GM12878 (cell line): ENCODE results near the gene MACF1. TPM values are rescaled to one million over a fixed set of nuclear protein-coding genes. Genes with fewer than 3 reads are reported as not detected.

Source experiments
- ATAC-seq: fragments of 200-7000 bp; cut with Tn5 transposase; 3 replicates; pipeline ENCODE4 v1.9.1; 2020; ENCODE audit warnings: mild to moderate bottlenecking, moderate library complexity
- BruUV-seq: library from RNA; stranded (reverse); fragments of 400-500 nt; replicated peaks from 2 replicates; lab custom pipeline; 2021; lab: Mats Ljungman, UMichigan
- CTCF ChIA-PET: fragments of 300-600 bp; sonication (Branson Sonifier 250); formaldehyde crosslinking; extraction: SDS; loops from one replicate; lab custom pipeline; 2021; ENCODE audit warnings: inconsistent platforms; lab: Yijun Ruan, JAX
- POLR2A ChIA-PET: fragments of 350-600 bp; formaldehyde crosslinking; extraction: SDS; loops from one replicate; lab custom pipeline; 2021; ENCODE audit warnings: inconsistent platforms; lab: Charles Lee
- RAD21 ChIA-PET: fragments of 300-600 bp; sonication (Branson Sonifier 250); formaldehyde crosslinking; loops from one replicate; lab custom pipeline; 2023; ENCODE audit warnings: antibody characterized with exemption; ENCODE audit not compliant: unreplicated experiment; lab: Charles Lee
- SMC1A ChIA-PET: fragments of 300-600 bp; sonication (Branson Sonifier 250); formaldehyde crosslinking; loops from one replicate; lab custom pipeline; 2023; ENCODE audit not compliant: unreplicated experiment, uncharacterized antibody; lab: Charles Lee
- DNase-seq: peaks from one replicate; pipeline ENCODE4 v3.0.0-alpha.2; 2011; ENCODE audit warnings: low read depth, low spot score
- FAIRE-seq: peaks from 3 replicates; lab custom pipeline; 2011; peaks lifted over from hg19 to GRCh38; lab: Jason Lieb, UNC
- H2AFZ ChIP-seq: 2 replicates; pipeline ENCODE4 v1.6.0; 2011; ENCODE audit warnings: low read depth, low read length, control low read depth; ENCODE audit not compliant: control insufficient read depth
- H3K27ac ChIP-seq: 2 replicates; pipeline ENCODE4 v1.5.1; 2011; ENCODE audit warnings: control low read depth; ENCODE audit not compliant: control insufficient read depth, insufficient read depth
- H3K27me3 ChIP-seq, 2 experiments: replicated peaks in 1 of 2; 2 replicates each; pipeline versions ENCODE4 v1.6.0 to v1.6.1; 2011; ENCODE audit warnings: low read length in 1 of 2; ENCODE audit not compliant: control insufficient read depth in 2 of 2, insufficient read depth in 2 of 2
- H3K36me3 ChIP-seq, 2 experiments: 2 replicates each; pipeline ENCODE4 v1.5.1; 2011; ENCODE audit warnings: low read length in 1 of 2; ENCODE audit not compliant: control insufficient read depth in 2 of 2, insufficient read depth in 2 of 2
- H3K4me1 ChIP-seq: 2 replicates; pipeline ENCODE4 v1.6.1; 2011; ENCODE audit warnings: mild to moderate bottlenecking, low read length, moderate library complexity, mixed read lengths; ENCODE audit not compliant: control insufficient read depth, insufficient read depth
- H3K4me2 ChIP-seq: 2 replicates; pipeline ENCODE4 v1.6.0; 2011; ENCODE audit warnings: control low read depth; ENCODE audit not compliant: control insufficient read depth, insufficient read depth
- H3K4me3 ChIP-seq: fragments of 200-600 bp; sonication (generic); 2 replicates; pipeline ENCODE4 v1.5.1; 2016
- H3K79me2 ChIP-seq: 2 replicates; pipeline ENCODE4 v1.6.0; 2011; ENCODE audit warnings: low read length; ENCODE audit not compliant: control insufficient read depth, insufficient read depth
- H3K9ac ChIP-seq: 2 replicates; pipeline ENCODE4 v1.8.0; 2011; ENCODE audit warnings: low read length, control low read depth, mixed read lengths; ENCODE audit not compliant: control insufficient read depth, insufficient read depth
- H3K9me3 ChIP-seq: replicated peaks from 3 replicates; pipeline ENCODE4 v1.5.1; 2011; ENCODE audit warnings: mild to moderate bottlenecking, low read length; ENCODE audit not compliant: control insufficient read depth, insufficient read depth
- H4K20me1 ChIP-seq: 2 replicates; pipeline ENCODE4 v1.6.0; 2011; ENCODE audit not compliant: control insufficient read depth, insufficient read depth
- JUND ChIP-seq: IDR thresholded peaks from 2 replicates; pipeline ENCODE4 v1.6.1; 2012; ENCODE audit warnings: low read depth, mild to moderate bottlenecking, low read length, improper control_type of control experiment, moderate library complexity
- ZNF24 ChIP-seq: fragments of 450-650 bp; IDR thresholded peaks from 2 replicates; pipeline ENCODE4 v1.6.1; 2017; ENCODE audit warnings: antibody characterized with exemption, mild to moderate bottlenecking
- ZSCAN29 ChIP-seq: fragments of 450-650 bp; IDR thresholded peaks from 2 replicates; pipeline ENCODE4 v1.6.1; 2017; ENCODE audit warnings: mild to moderate bottlenecking, moderate library complexity
- WGBS: methylation state at CpG from one replicate; pipeline ENCODE4 v1.1.6; 2016; ENCODE audit warnings: low lambda C conversion rate; ENCODE audit not compliant: insufficient replicate concordance, insufficient coverage; ENCODE audit errors: missing lambda C conversion rate; 5-methylcytosine and 5-hydroxymethylcytosine counted together
- in situ Hi-C: fragments of 300-500 bp; cut with MboI; formaldehyde crosslinking; loops from 9 replicates; pipeline ENCODE4 v1.14.3; 2018; ENCODE audit warnings: mixed read lengths
- intact Hi-C: fragments of 100-400 bp; cut with micrococcal nuclease; formaldehyde crosslinking; loops from one replicate; pipeline ENCODE4 v1.14.2; 2022; ENCODE audit not compliant: unreplicated experiment
- polyA plus RNA-seq, 11 experiments: library from polyadenylated mRNA; depleted of rRNA in 4 of 11; unstranded in 6 of 11; stranded (reverse) in 5 of 11; fragments of >200 nt; fragmentation: Nextera tagmentation in 4 of 11; fragmentation: Illumina TruSeq in 1 of 11; extraction: Ambion mirVana in 4 of 11; extraction: Trizol in 1 of 11; gene quantifications; 1 replicate in 1 of 11; 2 replicates in 10 of 11; pipeline versions ENCODE4 v1.2.1 to v1.2.3, GENCODE V29; 2011 to 2016; ENCODE audit warnings: inconsistent platforms in 2 of 11, missing spikeins in 2 of 11, low read depth in 1 of 11
- total RNA-seq, 4 experiments: library from RNA; depleted of rRNA in 3 of 4; stranded (reverse); fragments of >200 nt in 3 of 4; fragmentation: Illumina TruSeq in 1 of 4; extraction: Trizol in 1 of 4; gene quantifications; 2 replicates each; pipeline versions ENCODE4 v1.2.1 to v1.2.3, GENCODE V29; 2013 to 2021
- TF ChIP-seq, protein P1 (sequence below): IDR thresholded peaks from 2 replicates; pipeline ENCODE4 v1.6.1; 2012; ENCODE audit warnings: low read depth, low read length, improper control_type of control experiment
- TF ChIP-seq, protein P2 (sequence below): IDR thresholded peaks from 2 replicates; pipeline ENCODE4 v1.6.1; 2012; ENCODE audit warnings: low read depth, low read length, improper control_type of control experiment
- TF ChIP-seq, protein P3 (sequence below): IDR thresholded peaks from 2 replicates; pipeline ENCODE4 v1.6.1; 2011; ENCODE audit warnings: borderline replicate concordance, low read depth, mild to moderate bottlenecking, moderate library complexity, low read length; ENCODE audit not compliant: insufficient read depth, poor library complexity, severe bottlenecking
- TF ChIP-seq, protein P4 (sequence below): fragments of 450-650 bp; IDR thresholded peaks from 2 replicates; pipeline ENCODE4 v1.6.1; 2017; ENCODE audit warnings: mild to moderate bottlenecking, low read depth, inconsistent platforms; ENCODE audit not compliant: poor library complexity, severe bottlenecking

The MACF1 gene
- total and polyA plus RNA-seq, 10 of the 15 experiments (the other 5 are each of a cell fraction or from before 2014, with no cell fraction given), result 15.5 to 201 (median 76.9) TPM

DNA sequence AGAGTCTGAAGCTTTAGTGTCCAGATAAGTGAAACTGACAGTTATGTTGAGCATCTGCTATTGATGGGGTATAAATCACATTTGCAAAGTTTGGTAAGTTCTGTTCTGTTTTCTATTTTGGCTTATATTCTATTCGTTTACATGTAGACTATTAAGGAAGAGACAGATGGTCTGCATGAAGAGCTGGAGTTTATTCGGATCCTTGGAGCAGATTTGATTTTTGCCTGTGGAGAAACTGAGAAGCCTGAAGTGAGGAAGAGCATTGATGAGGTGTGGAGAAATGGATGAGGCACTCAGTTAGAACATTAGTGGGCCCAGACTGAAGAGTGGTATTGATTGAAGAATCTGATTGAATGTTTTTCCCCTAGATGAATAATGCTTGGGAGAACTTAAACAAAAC is 236.4 kb downstream of the MACF1 start:
- intact Hi-C loops (no loop called here), in situ Hi-C loops (no loop called here)
- no peaks in the 10 kb centered on the region for H3K9me3 ChIP-seq
- no peak overlapping the region for H3K4me3 ChIP-seq
- ChIA-PET SMC1A (interaction anchor here (0.8 to 1.9 kb wide), 2 partner anchors 10 to 30 kb away, joined by 4 read pairs; no protein-coding TSS in a partner anchor), RAD21 (interaction anchor here (1.0 kb wide), 1 partner anchor 165 kb away, joined by 3 read pairs; no protein-coding TSS in a partner anchor), POLR2A (no interaction called here), CTCF (interaction anchor here (0.8 to 1.4 kb wide), 2 partner anchors 9 to 340 kb away, joined by 3 read pairs; no protein-coding TSS in a partner anchor)
- no peak overlapping the region for H3K9ac ChIP-seq
- no peak for TF ChIP-seq JUND
- TF ChIP-seq, protein P1, sequence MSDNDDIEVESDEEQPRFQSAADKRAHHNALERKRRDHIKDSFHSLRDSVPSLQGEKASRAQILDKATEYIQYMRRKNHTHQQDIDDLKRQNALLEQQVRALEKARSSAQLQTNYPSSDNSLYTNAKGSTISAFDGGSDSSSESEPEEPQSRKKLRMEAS, result no peak
- H2AFZ ChIP-seq, result no peak overlapping the region
- FAIRE-seq (no peak), DNase-seq (no peak), ATAC-seq (no peak)
- H3K4me2 ChIP-seq, result no peak overlapping the region
- 75% methylated on average over 2 of the region's 2 CpGs for WGBS
- peaks cover 12 to 45% of the 10 kb centered on the region in 2 experiments for H3K36me3 ChIP-seq
- BruUV-seq, result no TSS peak
- H3K27ac ChIP-seq, result no peak overlapping the region
- H3K27me3 ChIP-seq, result no peaks in the 10 kb centered on the region
- H3K4me1 ChIP-seq, result no peaks in the 10 kb centered on the region
- no peaks in the 10 kb centered on the region for H3K79me2 ChIP-seq
- no peaks in the 10 kb centered on the region for H4K20me1 ChIP-seq

DNA sequence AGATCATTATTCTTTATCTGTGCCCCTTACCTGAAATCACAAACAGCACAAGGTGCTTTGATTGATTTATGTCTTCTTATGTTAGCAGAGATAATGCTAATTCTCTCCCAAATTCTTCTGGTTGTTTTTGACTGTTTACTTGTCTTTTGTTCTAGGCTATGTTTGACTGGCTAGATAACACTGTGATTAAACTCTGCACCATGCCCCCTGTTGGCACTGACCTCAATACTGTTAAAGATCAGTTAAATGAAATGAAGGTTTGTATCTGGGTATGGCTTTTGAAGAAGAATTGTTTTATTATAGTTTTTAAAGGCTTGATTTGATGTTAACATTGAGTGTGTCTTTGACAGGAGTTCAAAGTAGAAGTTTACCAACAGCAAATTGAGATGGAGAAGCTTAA is 237.3 kb downstream of the MACF1 start:
- no peaks in the 10 kb centered on the region for H3K79me2 ChIP-seq
- in situ Hi-C loops (no loop called here), intact Hi-C loops (no loop called here)
- no peak for ATAC-seq
- H3K4me1 ChIP-seq, result no peaks in the 10 kb centered on the region
- ChIA-PET CTCF (interaction anchor here (0.6 to 2.0 kb wide), 3 partner anchors 97 to 250 kb away, joined by 3 to 7 read pairs (median 4); no protein-coding TSS in a partner anchor), SMC1A (interaction anchor here (1.6 to 1.9 kb wide), 3 partner anchors 17 to 97 kb away, joined by 4 to 6 read pairs (median 4); no protein-coding TSS in a partner anchor), RAD21 (no interaction called here), POLR2A (no interaction called here)
- no TSS peak for BruUV-seq
- H3K9ac ChIP-seq, result no peak overlapping the region
- DNase-seq, result no peak
- no peak overlapping the region for H3K4me2 ChIP-seq
- no peak for FAIRE-seq
- no peaks in the 10 kb centered on the region for H4K20me1 ChIP-seq
- H3K9me3 ChIP-seq, result no peaks in the 10 kb centered on the region
- no peak overlapping the region for H2AFZ ChIP-seq
- no peak overlapping the region for H3K4me3 ChIP-seq
- TF ChIP-seq ZNF24 (no peak), ZSCAN29 (no peak)
- TF ChIP-seq, protein P2, sequence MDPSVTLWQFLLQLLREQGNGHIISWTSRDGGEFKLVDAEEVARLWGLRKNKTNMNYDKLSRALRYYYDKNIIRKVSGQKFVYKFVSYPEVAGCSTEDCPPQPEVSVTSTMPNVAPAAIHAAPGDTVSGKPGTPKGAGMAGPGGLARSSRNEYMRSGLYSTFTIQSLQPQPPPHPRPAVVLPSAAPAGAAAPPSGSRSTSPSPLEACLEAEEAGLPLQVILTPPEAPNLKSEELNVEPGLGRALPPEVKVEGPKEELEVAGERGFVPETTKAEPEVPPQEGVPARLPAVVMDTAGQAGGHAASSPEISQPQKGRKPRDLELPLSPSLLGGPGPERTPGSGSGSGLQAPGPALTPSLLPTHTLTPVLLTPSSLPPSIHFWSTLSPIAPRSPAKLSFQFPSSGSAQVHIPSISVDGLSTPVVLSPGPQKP, result no peak
- TF ChIP-seq, protein P3, sequence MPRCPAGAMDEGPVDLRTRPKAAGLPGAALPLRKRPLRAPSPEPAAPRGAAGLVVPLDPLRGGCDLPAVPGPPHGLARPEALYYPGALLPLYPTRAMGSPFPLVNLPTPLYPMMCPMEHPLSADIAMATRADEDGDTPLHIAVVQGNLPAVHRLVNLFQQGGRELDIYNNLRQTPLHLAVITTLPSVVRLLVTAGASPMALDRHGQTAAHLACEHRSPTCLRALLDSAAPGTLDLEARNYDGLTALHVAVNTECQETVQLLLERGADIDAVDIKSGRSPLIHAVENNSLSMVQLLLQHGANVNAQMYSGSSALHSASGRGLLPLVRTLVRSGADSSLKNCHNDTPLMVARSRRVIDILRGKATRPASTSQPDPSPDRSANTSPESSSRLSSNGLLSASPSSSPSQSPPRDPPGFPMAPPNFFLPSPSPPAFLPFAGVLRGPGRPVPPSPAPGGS, result no peak
- TF ChIP-seq, protein P4, sequence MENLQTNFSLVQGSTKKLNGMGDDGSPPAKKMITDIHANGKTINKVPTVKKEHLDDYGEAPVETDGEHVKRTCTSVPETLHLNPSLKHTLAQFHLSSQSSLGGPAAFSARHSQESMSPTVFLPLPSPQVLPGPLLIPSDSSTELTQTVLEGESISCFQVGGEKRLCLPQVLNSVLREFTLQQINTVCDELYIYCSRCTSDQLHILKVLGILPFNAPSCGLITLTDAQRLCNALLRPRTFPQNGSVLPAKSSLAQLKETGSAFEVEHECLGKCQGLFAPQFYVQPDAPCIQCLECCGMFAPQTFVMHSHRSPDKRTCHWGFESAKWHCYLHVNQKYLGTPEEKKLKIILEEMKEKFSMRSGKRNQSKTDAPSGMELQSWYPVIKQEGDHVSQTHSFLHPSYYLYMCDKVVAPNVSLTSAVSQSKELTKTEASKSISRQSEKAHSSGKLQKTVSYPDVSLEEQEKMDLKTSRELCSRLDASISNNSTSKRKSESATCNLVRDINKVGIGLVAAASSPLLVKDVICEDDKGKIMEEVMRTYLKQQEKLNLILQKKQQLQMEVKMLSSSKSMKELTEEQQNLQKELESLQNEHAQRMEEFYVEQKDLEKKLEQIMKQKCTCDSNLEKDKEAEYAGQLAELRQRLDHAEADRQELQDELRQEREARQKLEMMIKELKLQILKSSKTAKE, result no peak
- H3K36me3 ChIP-seq, result peaks cover 12 to 39% of the 10 kb centered on the region in 2 experiments
- H3K27ac ChIP-seq, result no peak overlapping the region
- H3K27me3 ChIP-seq, result no peaks in the 10 kb centered on the region
